Metanephros (tissue), 1 donor: ENCODE measurements around the gene SLC38A2. TPM values are rescaled to one million over a fixed set of nuclear protein-coding genes. Genes with fewer than 3 reads are reported as not detected.

ENCODE experiments used
- total RNA-seq: library from RNA; depleted of rRNA; stranded (reverse); fragments of >200 nt; gene quantifications from one replicate; pipeline ENCODE4 v1.2.3, GENCODE V29; 2014

The SLC38A2 gene
- 159 TPM for total RNA-seq

DNA sequence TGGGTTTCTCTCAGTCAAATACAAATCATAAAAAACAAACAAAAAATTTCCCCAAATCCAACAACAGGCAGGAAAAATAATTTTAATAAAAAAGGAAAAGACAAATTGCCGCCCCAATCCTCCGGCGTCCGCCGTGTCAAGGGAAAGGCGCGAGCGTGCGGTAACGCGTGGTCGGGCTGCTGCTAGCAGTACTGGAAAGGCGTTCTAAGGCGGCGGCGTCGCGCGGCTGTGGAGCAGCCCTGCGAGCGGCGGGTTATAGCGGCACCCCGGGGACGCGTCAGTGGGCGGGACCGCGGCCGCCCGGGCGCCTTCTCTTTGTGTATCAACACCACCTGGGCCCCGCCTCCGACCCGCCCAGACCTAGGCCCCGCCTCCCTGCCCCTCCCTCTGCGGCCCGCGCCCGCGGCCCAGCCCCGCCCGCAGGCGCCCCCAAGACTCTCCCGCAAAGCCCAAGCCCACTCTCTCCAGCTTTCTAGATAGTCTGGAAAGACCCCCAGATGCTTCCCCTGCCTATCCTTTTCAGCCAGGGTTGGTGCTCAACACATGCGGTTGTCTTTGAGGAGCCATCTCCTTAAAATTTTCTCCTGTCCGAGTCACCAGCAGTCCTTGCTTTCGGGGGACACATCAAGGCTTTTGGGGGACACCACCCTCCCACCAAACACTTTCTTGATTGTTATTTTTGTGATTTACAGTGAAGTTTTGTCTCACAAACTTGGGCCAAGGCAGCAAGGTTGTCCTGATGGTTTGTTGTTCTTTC lies at the start of gene SLC38A2:
SLC38A2 (minus strand) TSS at position 230 of the 757 bp plus-strand sequence. CDS start 1,480 bp downstream, outside the sequence.

Other genes with a start within 250 kb of the SLC38A2 start
- gene SLC38A1, start 103.7 kb downstream of the SLC38A2 start, total RNA-seq, result 74.5 TPM